Testis (tissue), 3 donors: ENCODE data around the gene IRF2BP1. TPM values are rescaled to one million over a fixed set of nuclear protein-coding genes. Genes with fewer than 3 reads are reported as not detected.

Experiments used
- DNase-seq: peaks from one replicate; pipeline ENCODE4 v3.0.0-alpha.2; 2019
- H3K27ac ChIP-seq, 2 donors: fragments of 200-600 bp; sonication (generic); one replicate each; pipeline ENCODE4 v1.5.1; 2019
- H3K27me3 ChIP-seq: fragments of 200-600 bp; sonication (generic); one replicate; pipeline ENCODE4 v1.5.1; 2019
- H3K36me3 ChIP-seq: fragments of 200-600 bp; sonication (generic); one replicate; pipeline ENCODE4 v1.5.1; 2017; ENCODE audit warnings: low read depth; ENCODE audit errors: missing control alignments
- H3K4me1 ChIP-seq: fragments of 200-600 bp; sonication (generic); one replicate; pipeline ENCODE4 v1.5.1; 2019
- H3K4me3 ChIP-seq, 2 donors: fragments of 200-600 bp; sonication (generic); one replicate each; pipeline ENCODE4 v1.5.1; 2017 to 2019
- H3K9me3 ChIP-seq: fragments of 200-600 bp; sonication (generic); one replicate; pipeline ENCODE4 v1.5.1; 2017
- POLR2A ChIP-seq: fragments of 450-650 bp; IDR thresholded peaks from one replicate; pipeline ENCODE4 v1.6.1; 2017; ENCODE audit warnings: antibody characterized with exemption, mild to moderate bottlenecking, moderate library complexity
- WGBS, 2 donors: methylation state at CpG; one replicate each; pipeline ENCODE4 v1.1.5; 2018; 5-methylcytosine and 5-hydroxymethylcytosine counted together
- intact Hi-C: fragments of 100-400 bp; cut with DNase I; formaldehyde crosslinking; loops from one replicate; pipeline ENCODE4 v1.15.1; 2023; ENCODE audit warnings: low total_unique reads
- polyA plus RNA-seq: library from polyadenylated mRNA; stranded (reverse); fragments of 350-450 nt; fragmentation: Illumina TruSeq; extraction: RNeasy Lipid Tissue Mini Kit (QIAGEN cat#74804); gene quantifications from one replicate; pipeline ENCODE4 v1.2.3, GENCODE V29; 2014; ENCODE audit warnings: low read depth, low replicate concordance; ENCODE audit not compliant: insufficient read depth
- total RNA-seq, 2 donors: library from RNA; depleted of rRNA; stranded (reverse); fragments of >200 nt; gene quantifications; one replicate each; pipeline ENCODE4 v1.2.3, GENCODE V29; 2016
- TF ChIP-seq, protein P1 (sequence below), 3 experiments: fragments of 450-650 bp in 2 of 3; fragments of 200-600 bp in 1 of 3; sonication (generic) in 1 of 3; IDR thresholded peaks; one replicate each; pipeline ENCODE4 v1.5.1; 2016 to 2019; ENCODE audit warnings: antibody characterized with exemption in 3 of 3, mild to moderate bottlenecking in 2 of 3, moderate library complexity in 1 of 3

IRF2BP1 gene
- total and polyA plus RNA-seq, 3 donors from 2014 or later: 13.8 to 48.3 (median 36.0) TPM

DNA sequence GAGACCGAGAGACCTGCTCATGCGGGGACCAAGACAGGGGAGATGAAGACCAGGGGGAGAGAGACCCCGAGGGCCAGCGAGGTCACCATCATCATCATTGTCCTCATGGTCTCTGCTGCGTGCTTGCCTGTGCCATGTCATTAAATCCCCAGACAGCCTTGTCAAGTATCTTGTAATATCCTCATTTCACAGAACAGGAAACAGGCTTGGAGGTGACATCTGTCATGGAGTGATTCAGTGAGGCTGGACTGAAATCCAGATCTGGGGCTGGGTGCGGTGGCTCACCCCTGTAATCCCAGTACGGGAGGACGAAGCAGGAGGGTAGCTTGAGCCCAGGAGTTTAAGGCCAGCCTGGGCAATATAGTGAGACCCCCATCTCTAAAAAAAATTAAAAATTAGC, 34.5 kb upstream of the IRF2BP1 start:
- TF ChIP-seq, protein P1, sequence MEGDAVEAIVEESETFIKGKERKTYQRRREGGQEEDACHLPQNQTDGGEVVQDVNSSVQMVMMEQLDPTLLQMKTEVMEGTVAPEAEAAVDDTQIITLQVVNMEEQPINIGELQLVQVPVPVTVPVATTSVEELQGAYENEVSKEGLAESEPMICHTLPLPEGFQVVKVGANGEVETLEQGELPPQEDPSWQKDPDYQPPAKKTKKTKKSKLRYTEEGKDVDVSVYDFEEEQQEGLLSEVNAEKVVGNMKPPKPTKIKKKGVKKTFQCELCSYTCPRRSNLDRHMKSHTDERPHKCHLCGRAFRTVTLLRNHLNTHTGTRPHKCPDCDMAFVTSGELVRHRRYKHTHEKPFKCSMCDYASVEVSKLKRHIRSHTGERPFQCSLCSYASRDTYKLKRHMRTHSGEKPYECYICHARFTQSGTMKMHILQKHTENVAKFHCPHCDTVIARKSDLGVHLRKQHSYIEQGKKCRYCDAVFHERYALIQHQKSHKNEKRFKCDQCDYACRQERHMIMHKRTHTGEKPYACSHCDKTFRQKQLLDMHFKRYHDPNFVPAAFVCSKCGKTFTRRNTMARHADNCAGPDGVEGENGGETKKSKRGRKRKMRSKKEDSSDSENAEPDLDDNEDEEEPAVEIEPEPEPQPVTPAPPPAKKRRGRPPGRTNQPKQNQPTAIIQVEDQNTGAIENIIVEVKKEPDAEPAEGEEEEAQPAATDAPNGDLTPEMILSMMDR (IDR thresholded peaks at IDR 0.05): no peak
- no peak for TF ChIP-seq POLR2A
- intact Hi-C loops: no loop called here
- no peaks in the 10 kb centered on the region for H3K9me3 ChIP-seq
- H3K4me1 ChIP-seq: no peaks in the 10 kb centered on the region
- WGBS, 2 donors: 45 to 59% methylated on average over 8 of the region's 8 CpGs
- H3K4me3 ChIP-seq: no peak overlapping the region
- no peaks in the 10 kb centered on the region for H3K27me3 ChIP-seq
- DNase-seq: no peak
- no peaks in the 10 kb centered on the region for H3K36me3 ChIP-seq
- H3K27ac ChIP-seq: no peak overlapping the region

GRCh38 chr19:45919678-45920077, 33.7 kb upstream of the IRF2BP1 start:
- intact Hi-C loops: no loop called here
- 32 to 46% methylated on average over 7 of the region's 7 CpGs for WGBS, 2 donors
- no peak overlapping the region for H3K27ac ChIP-seq
- H3K4me3 ChIP-seq: no peak overlapping the region
- H3K4me1 ChIP-seq: no peaks in the 10 kb centered on the region
- no peaks in the 10 kb centered on the region for H3K27me3 ChIP-seq
- DNase-seq: no peak
- TF ChIP-seq, protein P1 (IDR thresholded peaks at IDR 0.05): no peak
- TF ChIP-seq POLR2A: no peak
- no peaks in the 10 kb centered on the region for H3K9me3 ChIP-seq
- no peaks in the 10 kb centered on the region for H3K36me3 ChIP-seq

- no peak for DNase-seq
- WGBS, 2 donors: 76% methylated on average over 4 of the region's 4 CpGs
- Histone ChIP-seq H3K4me3 (no peak overlapping the region), H3K27me3 (no peaks in the 10 kb centered on the region), H3K9me3 (no peaks in the 10 kb centered on the region), H3K27ac (no peak overlapping the region), H3K36me3 (no peaks in the 10 kb centered on the region), H3K4me1 (no peaks in the 10 kb centered on the region)
- intact Hi-C loops: no loop called here
- no peak for TF ChIP-seq POLR2A
- TF ChIP-seq, protein P1 (IDR thresholded peaks at IDR 0.05): no peak
Observed at GRCh38 chr19:45918721-45919120, 32.8 kb upstream of the IRF2BP1 start.

GRCh38 chr19:45917421-45918091, 31.6 kb upstream of the IRF2BP1 start:
- TF ChIP-seq POLR2A: no peak
- TF ChIP-seq, protein P1 (IDR thresholded peaks at IDR 0.05): no peak
- no peaks in the 10 kb centered on the region for H3K4me1 ChIP-seq
- no peaks in the 10 kb centered on the region for H3K36me3 ChIP-seq
- H3K9me3 ChIP-seq: no peaks in the 10 kb centered on the region
- H3K4me3 ChIP-seq: no peak overlapping the region
- no peak overlapping the region for H3K27ac ChIP-seq
- WGBS, 2 donors: 68 to 72% methylated on average over 4 of the region's 4 CpGs
- no peak for DNase-seq
- no peaks in the 10 kb centered on the region for H3K27me3 ChIP-seq
- intact Hi-C loops: no loop called here
